Measurements from ENCODE around the gene HNRNPA2B1. TPM values are rescaled to one million over a fixed set of nuclear protein-coding genes. Genes with fewer than 3 reads are reported as not detected.

The HNRNPA2B1 gene
- total and polyA plus RNA-seq, 2 of the 8 experiments (the other 6 are each of a cell fraction or from before 2014, with no cell fraction given), result 276 to 1,255 TPM

DNA sequence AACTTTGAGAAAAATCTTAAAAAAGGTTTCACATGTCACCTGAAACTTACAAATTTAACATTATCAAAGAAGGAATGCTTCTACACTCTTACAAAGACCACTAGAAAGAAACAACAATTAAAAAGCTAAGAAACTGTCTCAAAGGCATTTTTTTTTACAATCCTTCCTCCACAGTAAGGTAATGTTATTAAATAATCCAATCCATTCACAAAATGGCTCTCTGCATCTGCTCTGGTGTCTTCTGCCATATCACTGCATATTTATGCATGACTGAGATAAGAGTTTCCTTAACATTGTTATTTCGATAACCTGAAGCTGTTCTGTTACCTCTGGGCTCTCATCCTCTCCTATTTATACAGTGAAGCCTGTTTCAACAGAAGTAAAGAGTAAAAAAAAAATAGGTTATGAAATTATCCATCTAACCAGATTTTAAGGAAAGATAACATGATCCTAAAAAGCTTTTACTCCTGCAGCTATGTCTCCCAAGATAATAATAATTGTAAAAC is 8.5 kb downstream of the HNRNPA2B1 start:
- H3K23ac ChIP-seq (ENCODE audit: insufficient read length), result no peak overlapping the region
- no peak overlapping the region for H3K4me3 ChIP-seq (ENCODE audit: extremely low read depth in 1 of 4, insufficient read depth in 2 of 4, low read depth in 3 of 4, low read length in 4 of 4)
- H3K18ac ChIP-seq (ENCODE audit: extremely low read depth, low read length), result no peak overlapping the region
- POLR2A ChIA-PET (ENCODE audit: partially characterized antibody), result interaction anchor here (0.6 to 17.3 kb wide), 29 partner anchors 5 to 1383 kb away, joined by 3 to 578 read pairs (median 4); partner anchors contain the start of genes CBX3, HNRNPA2B1 and NFE2L3
- no peaks in the 10 kb centered on the region for H3K9me3 ChIP-seq (ENCODE audit: insufficient read depth in 2 of 2, low read depth in 1 of 2, low read length in 1 of 2)
- H4K8ac ChIP-seq (ENCODE audit: extremely low read depth, insufficient read depth, low read length), result peak overlapping the region; percentile 79; the same call in 1 of the 2 replicates
- no peaks in the 10 kb centered on the region for H3K79me1 ChIP-seq (ENCODE audit: low read depth, low read length)
- H3K36me3 ChIP-seq (ENCODE audit: control insufficient read depth in 2 of 4, insufficient read depth in 4 of 4, low read length in 3 of 4), result peaks cover 61 to 90% (median 82%) of the 10 kb centered on the region in 4 experiments
- H3K9ac ChIP-seq (replicated peaks in 1 of 4; ENCODE audit: extremely low read depth in 1 of 4, low read depth in 3 of 4, low read length in 3 of 4), result no peak overlapping the region
- H3K56ac ChIP-seq (replicated peaks; ENCODE audit: insufficient read length, low read depth, low read length), result no peak overlapping the region
- H4K20me1 ChIP-seq (replicated peaks in 1 of 2; ENCODE audit: control insufficient read depth in 1 of 2, insufficient read depth in 2 of 2, low read length in 2 of 2), result peaks cover 31 to 33% of the 10 kb centered on the region in 2 experiments
- peaks cover 8 to 54% of the 10 kb centered on the region in 2 experiments; a peak in 3 of 4 replicates for H3K79me2 ChIP-seq (ENCODE audit: control insufficient read depth in 1 of 2, insufficient read depth in 2 of 2, low read length in 2 of 2)
- H3K4me1 ChIP-seq (replicated peaks in 1 of 4; ENCODE audit: control insufficient read depth in 3 of 4, insufficient read depth in 4 of 4, low read length in 3 of 4), result peaks cover 0 to 3% (median 0%) of the 10 kb centered on the region in 4 experiments; a peak in 3 of 7 replicates
- DNase-seq (ENCODE audit: low read depth in 1 of 2, low spot score in 2 of 2) (no peak), FAIRE-seq (no peak)
- H3K14ac ChIP-seq (ENCODE audit: insufficient read length), result no peak overlapping the region
- H3K23me2 ChIP-seq (ENCODE audit: low read depth, low read length), result no peaks in the 10 kb centered on the region; the same call in 1 of the 2 replicates
- no peak overlapping the region for H3K4ac ChIP-seq (replicated peaks; ENCODE audit: insufficient read length, low read depth, low read length)
- H4K5ac ChIP-seq (ENCODE audit: insufficient read length, low read depth, low read length), result no peak overlapping the region
- 95% methylated on average over 1 of the region's 1 CpG; no CpG with 5 or more reads in 1 of the 2 experiments for WGBS, 2 experiments (ENCODE audit: extremely low coverage in 1 of 2, insufficient coverage in 1 of 2, insufficient read length in 1 of 2, insufficient replicate concordance in 2 of 2, low coverage in 1 of 2, low lambda C conversion rate in 2 of 2, missing lambda C conversion rate in 1 of 2)
- no peak overlapping the region for H2BK20ac ChIP-seq (ENCODE audit: low read length)
- H4K91ac ChIP-seq (replicated peaks; ENCODE audit: insufficient read length, low read length), result no peak overlapping the region
- H2BK5ac ChIP-seq (ENCODE audit: low read depth, low read length), result no peak overlapping the region
- TF ChIP-seq POLR2A (IDR thresholded peaks at IDR 0.05; ENCODE audit: control extremely low read depth in 1 of 2, low read depth in 2 of 2, low read length in 2 of 2) (peak in 1 of 2 experiments; percentile 51; a peak in 2 of 3 replicates), SP1 (IDR thresholded peaks at IDR 0.05; ENCODE audit: low read depth, low read length) (peak; percentile 43; the same call in 1 of the 2 replicates), KDM1A (IDR thresholded peaks at IDR 0.05; ENCODE audit: borderline replicate concordance, low read length) (no peak), POLR2AphosphoS5 (IDR thresholded peaks at IDR 0.05; ENCODE audit: low read depth, low read length) (peak; percentile 65), SIN3A (conservative IDR thresholded peaks at IDR 0.05 in 1 of 2, IDR thresholded peaks at IDR 0.05 in 1 of 2; ENCODE audit: low read depth in 1 of 2, low read length in 2 of 2) (0 out of 4 replicates have a peak, but pooled peaks of 1 of the 2 experiments have one; percentile 68), SIX5 (IDR thresholded peaks at IDR 0.05; ENCODE audit: low read depth, low read length) (peak; percentile 3; the same call in 1 of the 2 replicates), NRF1 (IDR thresholded peaks at IDR 0.05; ENCODE audit: low read depth, low read length) (0 out of 2 replicates have a peak, but pooled peaks have one; percentile 1)
- TF ChIP-seq, protein P1, sequence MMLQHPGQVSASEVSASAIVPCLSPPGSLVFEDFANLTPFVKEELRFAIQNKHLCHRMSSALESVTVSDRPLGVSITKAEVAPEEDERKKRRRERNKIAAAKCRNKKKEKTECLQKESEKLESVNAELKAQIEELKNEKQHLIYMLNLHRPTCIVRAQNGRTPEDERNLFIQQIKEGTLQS (IDR thresholded peaks at IDR 0.05; ENCODE audit: insufficient read depth, low read depth, low read length), result no peak
- no peak overlapping the region for H2BK12ac ChIP-seq (ENCODE audit: low read depth, low read length)
- no peak overlapping the region for H3K27ac ChIP-seq (ENCODE audit: low read depth, low read length)
- no peak overlapping the region for H2AK5ac ChIP-seq (ENCODE audit: low read depth, low read length)
- CTCF ChIA-PET (ENCODE audit: partially characterized antibody), result interaction anchor here (0.7 to 4.7 kb wide), 7 partner anchors 11 to 298 kb away, joined by 3 to 21 read pairs (median 4); no protein-coding TSS in a partner anchor
- H2AFZ ChIP-seq (ENCODE audit: low read length), result no peak overlapping the region
- H3K4me2 ChIP-seq (ENCODE audit: insufficient read depth in 1 of 2, low read depth in 2 of 2, low read length in 2 of 2), result no peak overlapping the region
- H3K27me3 ChIP-seq (replicated peaks in 1 of 4; ENCODE audit: control insufficient read depth in 3 of 4, extremely low read depth in 1 of 4, insufficient read depth in 3 of 4, low read length in 3 of 4), result no peaks in the 10 kb centered on the region
- H2BK15ac ChIP-seq (ENCODE audit: low read length), result no peak overlapping the region
- H2BK120ac ChIP-seq (replicated peaks; ENCODE audit: low read depth, low read length), result no peak overlapping the region

All from H1 (cell line).